Fibroblast of lung (primary cell): ENCODE data around the gene ATP2B2. TPM values are rescaled to one million over a fixed set of nuclear protein-coding genes. Genes with fewer than 3 reads are reported as not detected.

Source experiments
- DNase-seq, 2 donors: peaks; one replicate each; pipeline versions ENCODE4 v3.0.0 to v3.0.0-alpha.2; 2010; ENCODE audit warnings: low read depth in 2 of 2
- H2AFZ ChIP-seq: 2 replicates; pipeline ENCODE4 v1.5.1; 2012; ENCODE audit warnings: low read length, control low read depth, inconsistent platforms
- H3K27ac ChIP-seq: 2 replicates; pipeline ENCODE4 v1.5.1; 2011; ENCODE audit warnings: low read length, control low read depth; ENCODE audit not compliant: insufficient read depth
- H3K27me3 ChIP-seq: 2 replicates; pipeline ENCODE4 v1.5.1; 2011; ENCODE audit warnings: mild to moderate bottlenecking, low read length; ENCODE audit not compliant: control insufficient read depth, insufficient read depth
- H3K36me3 ChIP-seq: 2 replicates; pipeline ENCODE4 v1.5.1; 2011; ENCODE audit warnings: low read length; ENCODE audit not compliant: control insufficient read depth, insufficient read depth
- H3K4me1 ChIP-seq: 2 replicates; pipeline ENCODE4 v1.5.1; 2011; ENCODE audit warnings: low read length; ENCODE audit not compliant: control insufficient read depth, insufficient read depth; ENCODE audit errors: extremely low read depth
- H3K4me2 ChIP-seq: 2 replicates; pipeline ENCODE4 v1.5.1; 2011; ENCODE audit warnings: low read length, control low read depth; ENCODE audit not compliant: insufficient read depth; ENCODE audit errors: extremely low read depth
- H3K4me3 ChIP-seq, 4 experiments: fragments of 200-600 bp in 1 of 4; sonication (generic) in 1 of 4; replicated peaks in 1 of 4; 2 replicates each; pipeline ENCODE4 v1.5.1; 2011 to 2016; ENCODE audit warnings: low read length in 4 of 4, low read depth in 3 of 4, mild to moderate bottlenecking in 3 of 4, control low read depth in 2 of 4, inconsistent platforms in 1 of 4, mixed read lengths in 1 of 4; ENCODE audit not compliant: insufficient read depth in 1 of 4; ENCODE audit errors: control extremely low read depth in 1 of 4
- H3K79me2 ChIP-seq: 2 replicates; pipeline ENCODE4 v1.5.1; 2012; ENCODE audit warnings: mild to moderate bottlenecking, low read length, inconsistent platforms; ENCODE audit not compliant: control insufficient read depth, insufficient read depth
- H3K9ac ChIP-seq: 2 replicates; pipeline ENCODE4 v1.5.1; 2011; ENCODE audit warnings: mild to moderate bottlenecking, low read length, control low read depth; ENCODE audit not compliant: insufficient read depth
- H3K9me3 ChIP-seq: 2 replicates; pipeline ENCODE4 v1.5.1; 2012; ENCODE audit warnings: low read depth, low read length; ENCODE audit not compliant: control insufficient read depth, insufficient read depth
- H4K20me1 ChIP-seq: 2 replicates; pipeline ENCODE4 v1.5.1; 2011; ENCODE audit warnings: low read length; ENCODE audit not compliant: control insufficient read depth, insufficient read depth; ENCODE audit errors: extremely low read depth
- EZH2 ChIP-seq: IDR thresholded peaks from 2 replicates; pipeline ENCODE4 v1.5.1; 2012; ENCODE audit warnings: low read length, control low read depth, mild to moderate bottlenecking; ENCODE audit errors: missing control alignments
- polyA plus RNA-seq, 2 donors: library from polyadenylated mRNA; depleted of rRNA in 1 of 2; stranded (reverse) in 1 of 2; unstranded in 1 of 2; fragments of >200 nt; gene quantifications; 2 replicates each; pipeline ENCODE4 v1.2.1, GENCODE V29; 2011 to 2012; ENCODE audit warnings: missing spikeins in 1 of 2
- total RNA-seq: library from RNA; depleted of rRNA; stranded (reverse); fragments of >200 nt; gene quantifications from 2 replicates; pipeline ENCODE4 v1.2.1, GENCODE V29; 2014
- TF ChIP-seq, protein P1 (sequence below), 2 donors: IDR thresholded peaks in 1 of 2; conservative IDR thresholded peaks in 1 of 2; 1 replicate in 1 of 2; 2 replicates in 1 of 2; pipeline ENCODE4 v1.5.1; 2011 to 2012; ENCODE audit warnings: low read length in 2 of 2, control low read depth in 1 of 2, inconsistent platforms in 1 of 2, low read depth in 1 of 2, mild to moderate bottlenecking in 1 of 2

ATP2B2 gene
- total and polyA plus RNA-seq, 2 donors (not counting 1 experiment from before 2014, with no cell fraction given), result not detected

DNA sequence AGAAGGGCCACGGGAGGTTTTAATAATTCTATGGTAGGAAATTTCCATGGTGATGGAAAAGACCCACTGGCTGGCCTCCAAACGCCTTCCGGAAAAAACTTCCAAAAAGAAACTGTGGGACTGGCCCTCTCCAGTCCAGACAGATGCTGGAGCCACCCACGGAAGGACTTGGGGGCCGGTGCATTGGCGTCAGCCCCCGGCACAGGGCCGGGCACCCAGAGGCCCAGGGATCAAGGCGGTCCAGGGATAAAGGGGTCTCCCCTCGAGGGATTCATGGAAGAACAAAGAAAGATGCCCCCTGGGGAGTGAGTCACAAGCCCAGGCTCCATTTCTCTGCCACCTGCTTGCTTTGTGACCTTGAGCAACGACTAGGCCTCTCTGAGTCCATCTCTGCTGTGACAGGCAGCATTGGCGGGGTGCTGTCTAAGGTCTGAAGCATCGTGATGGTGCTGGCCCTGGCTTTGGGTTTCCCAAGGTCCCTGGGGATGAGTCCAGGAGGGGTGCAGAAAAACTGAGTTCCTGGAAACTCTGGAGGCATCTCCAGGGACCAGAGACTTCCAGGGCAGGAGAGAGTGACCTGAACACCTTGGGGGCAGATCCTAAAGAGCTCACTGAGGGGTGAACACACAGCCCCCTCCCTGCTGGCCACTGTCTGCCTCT lies 21.6 kb downstream of the ATP2B2 start:
- Histone ChIP-seq H3K27me3 (no peaks in the 10 kb centered on the region), H3K27ac (no peak overlapping the region), H3K9ac (no peak overlapping the region), H4K20me1 (peaks cover 1% of the 10 kb centered on the region), H3K4me1 (no peaks in the 10 kb centered on the region), H3K9me3 (no peaks in the 10 kb centered on the region), H3K4me3 (no peak overlapping the region), H3K4me2 (no peak overlapping the region), H3K36me3 (no peaks in the 10 kb centered on the region), H3K79me2 (no peaks in the 10 kb centered on the region), H2AFZ (no peak overlapping the region)
- no peak for DNase-seq
- TF ChIP-seq EZH2, result no peak
- TF ChIP-seq, protein P1, sequence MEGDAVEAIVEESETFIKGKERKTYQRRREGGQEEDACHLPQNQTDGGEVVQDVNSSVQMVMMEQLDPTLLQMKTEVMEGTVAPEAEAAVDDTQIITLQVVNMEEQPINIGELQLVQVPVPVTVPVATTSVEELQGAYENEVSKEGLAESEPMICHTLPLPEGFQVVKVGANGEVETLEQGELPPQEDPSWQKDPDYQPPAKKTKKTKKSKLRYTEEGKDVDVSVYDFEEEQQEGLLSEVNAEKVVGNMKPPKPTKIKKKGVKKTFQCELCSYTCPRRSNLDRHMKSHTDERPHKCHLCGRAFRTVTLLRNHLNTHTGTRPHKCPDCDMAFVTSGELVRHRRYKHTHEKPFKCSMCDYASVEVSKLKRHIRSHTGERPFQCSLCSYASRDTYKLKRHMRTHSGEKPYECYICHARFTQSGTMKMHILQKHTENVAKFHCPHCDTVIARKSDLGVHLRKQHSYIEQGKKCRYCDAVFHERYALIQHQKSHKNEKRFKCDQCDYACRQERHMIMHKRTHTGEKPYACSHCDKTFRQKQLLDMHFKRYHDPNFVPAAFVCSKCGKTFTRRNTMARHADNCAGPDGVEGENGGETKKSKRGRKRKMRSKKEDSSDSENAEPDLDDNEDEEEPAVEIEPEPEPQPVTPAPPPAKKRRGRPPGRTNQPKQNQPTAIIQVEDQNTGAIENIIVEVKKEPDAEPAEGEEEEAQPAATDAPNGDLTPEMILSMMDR (conservative IDR thresholded peaks at IDR 0.05 in 1 of 2, IDR thresholded peaks at IDR 0.05 in 1 of 2; ENCODE audit: low read depth in 1 of 2, low read length in 2 of 2), result no peak

DNA sequence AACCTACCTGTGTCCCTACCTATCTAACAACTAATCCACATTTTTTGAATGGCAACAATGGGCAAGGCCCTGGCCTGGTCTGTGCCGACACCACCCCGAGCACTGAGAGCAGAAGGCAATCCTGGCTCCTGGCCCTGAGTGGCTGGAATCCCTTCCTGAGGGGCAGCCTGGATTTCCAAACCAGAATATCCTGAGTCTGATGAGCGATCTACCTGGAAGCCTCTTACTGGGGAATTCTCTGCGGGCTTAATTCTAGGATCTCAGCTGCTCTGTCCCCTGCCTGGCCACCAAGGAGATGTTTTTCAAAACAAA lies 22.1 kb downstream of the ATP2B2 start:
- Histone ChIP-seq H4K20me1 (peaks cover 1% of the 10 kb centered on the region), H3K36me3 (no peaks in the 10 kb centered on the region), H3K27ac (no peak overlapping the region), H3K79me2 (no peaks in the 10 kb centered on the region), H3K9ac (no peak overlapping the region), H3K4me3 (no peak overlapping the region), H3K27me3 (no peaks in the 10 kb centered on the region), H2AFZ (no peak overlapping the region), H3K4me1 (no peaks in the 10 kb centered on the region), H3K4me2 (no peak overlapping the region), H3K9me3 (no peaks in the 10 kb centered on the region)
- no peak for DNase-seq
- no peak for TF ChIP-seq EZH2
- TF ChIP-seq, protein P1 (conservative IDR thresholded peaks at IDR 0.05 in 1 of 2, IDR thresholded peaks at IDR 0.05 in 1 of 2; ENCODE audit: low read depth in 1 of 2, low read length in 2 of 2), result no peak

DNA sequence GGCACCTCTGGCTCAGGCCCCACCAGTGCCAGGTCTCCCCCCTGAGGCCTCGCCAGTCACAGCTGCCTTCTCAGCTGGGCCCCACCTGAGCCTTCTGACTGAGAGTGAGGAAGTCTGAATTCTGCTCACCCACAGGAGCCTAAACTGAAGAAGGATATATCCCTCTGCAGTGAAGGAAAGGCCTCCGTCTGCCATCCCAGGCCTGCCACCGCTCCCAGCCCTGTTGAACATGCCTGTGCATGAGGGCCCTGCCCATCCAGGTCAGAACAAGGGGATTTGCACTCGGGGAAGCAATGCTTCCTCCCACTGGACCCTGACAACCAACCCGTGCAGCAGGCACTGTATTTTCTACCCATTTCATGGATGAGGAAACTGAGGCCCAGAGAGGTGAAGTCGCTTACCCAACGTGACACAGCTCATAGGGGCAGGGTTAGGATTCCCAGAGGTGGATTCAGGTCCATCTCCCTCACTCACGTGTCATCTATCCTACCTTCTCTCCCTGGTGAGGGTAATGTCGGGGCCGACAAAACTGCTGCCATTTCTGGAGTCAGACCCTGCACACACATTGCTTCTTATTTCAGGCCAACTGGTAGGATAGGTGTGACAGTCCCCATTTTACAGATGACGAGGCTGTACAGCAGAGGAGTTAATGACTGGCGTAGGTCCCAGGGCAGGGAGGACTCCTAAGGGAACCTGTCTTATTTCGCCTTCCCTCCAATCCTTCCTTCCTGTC lies 22.6 kb downstream of the ATP2B2 start:
- Histone ChIP-seq H3K27me3 (no peaks in the 10 kb centered on the region), H3K79me2 (no peaks in the 10 kb centered on the region), H3K9me3 (no peaks in the 10 kb centered on the region), H4K20me1 (peaks cover 1% of the 10 kb centered on the region), H3K4me2 (no peak overlapping the region), H3K9ac (no peak overlapping the region), H3K4me3 (no peak overlapping the region), H3K36me3 (no peaks in the 10 kb centered on the region), H2AFZ (no peak overlapping the region), H3K4me1 (no peaks in the 10 kb centered on the region), H3K27ac (no peak overlapping the region)
- DNase-seq, result no peak
- TF ChIP-seq, protein P1 (conservative IDR thresholded peaks at IDR 0.05 in 1 of 2, IDR thresholded peaks at IDR 0.05 in 1 of 2; ENCODE audit: low read depth in 1 of 2, low read length in 2 of 2), result no peak
- TF ChIP-seq EZH2, result no peak
